RWPE1 (cell line): ENCODE results near the gene TKT.

Source experiments
- CTCF ChIA-PET: fragments of 350-600 bp; sonication (Branson Sonifier 250); formaldehyde crosslinking; extraction: SDS; loops from one replicate; lab custom pipeline; 2021; lab: Yijun Ruan, JAX
- POLR2A ChIA-PET: fragments of 400-600 bp; formaldehyde crosslinking; extraction: SDS; loops from one replicate; lab custom pipeline; 2020; ENCODE audit warnings: antibody characterized with exemption; ENCODE audit not compliant: low non-redundant PET; lab: Yijun Ruan, JAX
- DNase-seq: peaks from one replicate; pipeline ENCODE4 v3.0.0; 2012; ENCODE audit warnings: low spot score
- H3K27ac ChIP-seq: fragments of 450-650 bp; 2 replicates; pipeline ENCODE4 v1.5.1; 2017
- CTCF ChIP-seq: fragments of 450-650 bp; conservative IDR thresholded peaks from 2 replicates; pipeline ENCODE4 v1.5.1; 2017; ENCODE audit warnings: low read depth, mild to moderate bottlenecking

Gene TKT

GRCh38 chr3:53175613-53176540 is 79.9 kb downstream of the TKT start:
- ChIA-PET CTCF (interaction anchor here (0.8 kb wide), 1 partner anchor 19 kb away, joined by 4 read pairs; no protein-coding TSS in a partner anchor), POLR2A (interaction anchor here (0.6 kb wide), 1 partner anchor 17 kb away, joined by 6 read pairs; no protein-coding TSS in a partner anchor)
- DNase-seq, result no peak
- no peak for TF ChIP-seq CTCF
- no peak overlapping the region for H3K27ac ChIP-seq
